PC-3 (cell line): Measurements from ENCODE around the gene ARHGEF28.

ENCODE experiments used
- CTCF ChIP-seq: fragments of 300-600 bp; sonication (generic); conservative IDR thresholded peaks from 2 replicates; pipeline ENCODE4 v1.5.1; 2017; ENCODE audit warnings: antibody characterized with exemption, low read depth, mild to moderate bottlenecking, low read length
- EZH2 ChIP-seq: fragments of 300-600 bp; sonication (generic); IDR thresholded peaks from one replicate; pipeline ENCODE4 v1.6.1; 2017; ENCODE audit warnings: antibody characterized with exemption, mild to moderate bottlenecking, low read length; ENCODE audit not compliant: unreplicated experiment
- EZH2phosphoT487 ChIP-seq: fragments of 300-600 bp; sonication (generic); IDR thresholded peaks from 2 replicates; pipeline ENCODE4 v1.6.1; 2018; ENCODE audit warnings: mild to moderate bottlenecking, antibody characterized with exemption, low read length, borderline replicate concordance

- no peak for TF ChIP-seq CTCF
- no peak for TF ChIP-seq EZH2
- TF ChIP-seq EZH2phosphoT487, result no peak
Observed at GRCh38 chr5:73678807-73679206, 52.8 kb downstream of the ARHGEF28 start.
